ENCODE data around the gene MITF.

- TF ChIP-seq POLR2A (IDR thresholded peaks at IDR 0.05; ENCODE audit: extremely low read depth, insufficient read length), result no peak
- TF ChIP-seq CTCF (IDR thresholded peaks at IDR 0.05; ENCODE audit: low read depth, low read length), result no peak
Observed at GRCh38 chr3:69747511-69748258, 8.4 kb downstream of the MITF start.
